K562 (cell line): ENCODE results near the gene ABCA4.

ENCODE experiments used
- BCOR ChIP-seq: fragments of 450-650 bp; IDR thresholded peaks from 2 replicates; pipeline ENCODE4 v1.6.1; 2016
- BDP1 ChIP-seq: IDR thresholded peaks from 3 replicates; pipeline ENCODE4 v1.6.1; 2011; ENCODE audit not compliant: insufficient read length, insufficient read depth
- E4F1 ChIP-seq: fragments of 250-450 bp; sonication (Bioruptor Pico); IDR thresholded peaks from 2 replicates; pipeline ENCODE4 v1.5.0; 2021; ENCODE audit warnings: mild to moderate bottlenecking, borderline replicate concordance
- RFX5 ChIP-seq: IDR thresholded peaks from 2 replicates; pipeline ENCODE4 v1.6.1; 2011; ENCODE audit warnings: low read depth, mild to moderate bottlenecking, improper control_type of control experiment, low read length
- SMAD3 ChIP-seq: fragments of 450-650 bp; formaldehyde crosslinking; conservative IDR thresholded peaks from 2 replicates; pipeline ENCODE4 v1.4.0; 2020; ENCODE audit warnings: mild to moderate bottlenecking
- UBTF ChIP-seq, 2 experiments: IDR thresholded peaks; 2 replicates each; pipeline ENCODE4 v1.6.1; 2012; ENCODE audit warnings: improper control_type of control experiment in 2 of 2, low read depth in 2 of 2, low read length in 2 of 2, borderline replicate concordance in 1 of 2
- ZHX1 ChIP-seq: fragments of 150-350 bp; conservative IDR thresholded peaks from 2 replicates; pipeline ENCODE4 v1.6.1; 2014; ENCODE audit warnings: low read length

GRCh38 chr1:94012708-94013366, 108.1 kb downstream of the ABCA4 start:
- TF ChIP-seq E4F1 (no peak), SMAD3 (CRISPR knock-in tag) (no peak), BCOR (no peak), ZHX1 (no peak), BDP1 (no peak), UBTF (IDR thresholded peaks at IDR 0.05; ENCODE audit: borderline replicate concordance in 1 of 2, low read depth in 2 of 2, low read length in 2 of 2) (no peak), RFX5 (no peak)
